ENCODE measurements around the gene PAQR4.
A peak's percentile ranks its signal among the peaks of the same experiment; 100 is the strongest.

Gene PAQR4

DNA sequence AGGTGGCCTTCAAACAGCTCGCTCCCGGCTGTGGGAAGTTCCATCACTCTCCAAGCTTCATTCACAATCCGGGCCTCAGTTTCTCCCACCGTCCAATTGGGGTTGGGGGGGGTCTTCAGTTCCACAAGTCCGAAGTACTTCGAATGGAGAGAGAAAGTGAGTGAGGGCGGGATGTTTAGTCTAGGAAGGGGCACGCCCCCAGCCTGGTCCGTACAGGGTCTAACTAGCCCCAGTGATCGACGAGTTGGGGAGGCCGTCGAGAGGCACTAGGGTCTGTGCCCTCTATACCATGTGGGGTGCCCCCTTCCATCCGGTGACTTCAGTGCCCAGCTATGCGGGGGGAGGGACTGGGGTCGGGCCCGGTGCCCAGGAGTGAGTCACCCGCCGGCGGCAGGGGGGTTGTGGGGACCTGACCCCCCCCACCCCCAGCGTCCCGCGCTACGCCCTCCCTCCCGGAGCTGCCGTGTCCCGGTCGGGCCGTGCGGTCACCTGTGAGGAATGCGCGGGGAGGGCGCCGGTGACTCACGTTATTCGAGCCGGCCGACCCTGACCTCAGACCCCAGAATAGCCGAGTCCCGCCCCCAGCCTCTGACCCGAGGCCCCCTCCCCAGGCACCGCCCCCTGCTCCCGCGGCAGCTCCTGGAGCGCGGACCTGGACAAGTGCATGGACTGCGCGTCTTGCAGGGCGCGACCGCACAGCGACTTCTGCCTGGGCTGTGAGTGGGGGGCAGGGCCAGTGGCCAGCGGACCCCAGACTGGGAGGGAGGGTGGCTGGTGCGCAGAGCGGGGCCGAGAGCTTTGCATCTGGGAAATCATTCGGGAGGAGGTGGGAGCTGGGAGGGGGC, 51.7 kb downstream of the PAQR4 start:
- DNase-seq, result peak in 18 of 58 donors; percentile 12 to 86 (median 37)

DNA sequence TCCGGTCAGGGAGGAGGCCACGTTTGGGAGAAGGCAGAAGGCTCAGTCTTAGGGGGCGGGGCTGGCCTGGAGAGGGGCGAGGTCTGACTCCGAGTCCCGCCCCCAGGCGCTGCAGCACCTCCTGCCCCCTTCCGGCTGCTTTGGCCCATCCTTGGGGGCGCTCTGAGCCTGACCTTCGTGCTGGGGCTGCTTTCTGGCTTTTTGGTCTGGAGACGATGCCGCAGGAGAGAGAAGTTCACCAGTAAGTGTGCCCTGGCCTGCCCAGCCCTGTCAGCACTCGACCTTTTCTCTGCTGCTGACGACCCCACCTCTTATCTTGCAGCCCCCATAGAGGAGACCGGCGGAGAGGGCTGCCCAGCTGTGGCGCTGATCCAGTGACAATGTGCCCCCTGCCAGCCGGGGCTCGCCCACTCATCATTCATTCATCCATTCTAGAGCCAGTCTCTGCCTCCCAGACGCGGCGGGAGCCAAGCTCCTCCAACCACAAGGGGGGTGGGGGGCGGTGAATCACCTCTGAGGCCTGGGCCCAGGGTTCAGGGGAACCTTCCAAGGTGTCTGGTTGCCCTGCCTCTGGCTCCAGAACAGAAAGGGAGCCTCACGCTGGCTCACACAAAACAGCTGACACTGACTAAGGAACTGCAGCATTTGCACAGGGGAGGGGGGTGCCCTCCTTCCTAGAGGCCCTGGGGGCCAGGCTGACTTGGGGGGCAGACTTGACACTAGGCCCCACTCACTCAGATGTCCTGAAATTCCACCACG, 52.5 kb downstream of the PAQR4 start:
- DNase-seq, result peak in 17 of 58 donors; percentile 14 to 57 (median 25)

DNA sequence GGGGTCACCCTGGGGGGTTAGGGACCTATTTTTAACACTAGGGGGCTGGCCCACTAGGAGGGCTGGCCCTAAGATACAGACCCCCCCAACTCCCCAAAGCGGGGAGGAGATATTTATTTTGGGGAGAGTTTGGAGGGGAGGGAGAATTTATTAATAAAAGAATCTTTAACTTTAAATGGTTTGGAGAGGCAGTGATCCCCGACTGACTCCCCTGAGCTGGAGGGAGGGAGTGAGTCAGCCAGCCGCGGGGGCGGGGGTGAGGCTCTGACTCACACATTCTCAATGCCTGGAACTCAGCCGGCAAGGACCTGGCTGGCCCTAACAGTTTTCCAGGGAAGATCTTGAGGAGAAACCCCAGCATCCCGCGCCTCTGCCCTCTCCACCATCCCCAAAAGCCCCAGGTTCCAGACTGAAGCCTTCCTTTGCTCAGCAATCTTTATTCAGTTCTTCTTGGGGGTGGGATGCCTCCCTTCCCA, 53.1 kb downstream of the PAQR4 start:
- DNase-seq, result peak in 49 of 58 donors; percentile 6 to 82 (median 39)

DNA sequence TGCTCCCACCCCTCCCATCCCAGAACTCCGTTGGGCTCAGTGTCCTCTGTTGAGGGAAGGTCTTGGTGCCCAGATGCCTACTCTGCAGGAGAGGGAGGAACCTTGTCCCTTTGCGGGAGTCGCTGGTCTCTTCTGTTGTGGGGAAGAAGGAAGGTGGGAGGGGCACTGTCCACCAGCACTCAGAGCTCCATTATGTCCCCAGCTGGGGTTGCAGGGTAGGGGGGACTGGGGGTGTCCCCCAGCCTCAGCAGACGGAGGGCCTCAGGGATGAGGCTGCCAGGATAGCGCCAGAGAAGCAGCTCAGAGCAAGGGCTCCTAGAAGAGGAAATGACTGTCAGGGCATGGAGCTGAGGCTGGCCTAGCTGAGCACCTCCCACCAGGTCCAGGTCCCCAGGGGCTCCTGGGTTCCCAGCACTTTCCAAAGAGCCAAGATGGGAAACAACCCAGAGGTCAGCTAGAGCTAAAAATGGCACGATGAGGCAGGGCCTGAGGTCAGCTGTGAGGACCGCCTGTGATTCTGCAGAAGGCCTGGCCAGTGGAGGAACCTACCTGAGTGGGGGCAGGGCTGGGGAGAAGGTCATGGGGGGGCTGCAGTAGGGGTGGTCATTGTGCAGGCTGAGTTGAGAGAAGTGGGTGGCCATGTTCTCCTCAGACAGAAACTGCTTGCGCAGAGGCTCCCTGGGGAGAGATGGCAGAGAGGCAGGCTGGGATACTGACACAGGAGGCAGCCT, 53.7 kb downstream of the PAQR4 start:
- peak in 1 of 58 donors; percentile 24 for DNase-seq
